RKO (cell line): Measurements from ENCODE around the gene IGSF23.
"Not testable (repeated sequence)": the region's sequence is repeated elsewhere in the genome, so short reads cannot be mapped to it uniquely, and the experiment has no call there.

Experiments used
- DNase-seq: peaks from one replicate; pipeline ENCODE4 v3.0.0-alpha.2; 2016; ENCODE audit warnings: low spot score

The IGSF23 gene

DNA sequence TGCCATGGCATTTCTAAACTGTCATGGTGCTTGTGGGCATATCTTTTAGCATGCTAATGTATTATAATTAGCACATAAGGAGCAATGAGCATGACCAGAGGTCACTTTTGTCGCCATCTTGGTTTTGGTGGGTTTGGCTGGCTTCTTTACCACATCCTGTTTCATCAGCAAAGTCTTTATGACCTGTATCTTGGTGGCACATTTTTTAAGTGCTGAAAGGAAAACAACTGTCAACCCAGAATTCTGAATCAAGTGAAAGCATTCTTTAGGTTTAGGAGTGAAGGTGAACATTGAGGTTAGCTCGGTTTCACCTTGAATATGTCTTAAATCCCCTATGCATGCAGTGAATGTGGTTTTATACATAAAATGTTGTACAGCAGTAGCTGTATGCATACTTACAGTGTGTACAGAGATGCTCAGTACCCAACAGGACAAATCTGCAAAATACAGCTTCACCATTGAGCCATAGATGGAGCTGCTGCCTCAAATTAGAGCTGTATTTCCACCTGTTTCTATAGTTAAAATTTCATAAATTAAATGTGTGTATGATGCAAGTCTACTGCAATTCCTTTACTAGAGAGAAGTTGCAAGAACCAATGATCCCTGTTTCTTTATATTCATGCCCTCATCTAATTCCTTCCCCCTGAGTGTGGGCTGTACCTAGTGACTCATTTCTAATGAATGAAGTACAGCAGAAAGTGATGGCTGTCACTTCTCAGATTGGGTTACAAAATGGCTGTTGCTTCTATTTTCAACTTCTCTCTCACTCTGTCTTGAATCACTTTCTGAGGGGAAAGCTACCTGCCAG lies 25.2 kb upstream of the IGSF23 start:
- DNase-seq, result peak; percentile 91

DNA sequence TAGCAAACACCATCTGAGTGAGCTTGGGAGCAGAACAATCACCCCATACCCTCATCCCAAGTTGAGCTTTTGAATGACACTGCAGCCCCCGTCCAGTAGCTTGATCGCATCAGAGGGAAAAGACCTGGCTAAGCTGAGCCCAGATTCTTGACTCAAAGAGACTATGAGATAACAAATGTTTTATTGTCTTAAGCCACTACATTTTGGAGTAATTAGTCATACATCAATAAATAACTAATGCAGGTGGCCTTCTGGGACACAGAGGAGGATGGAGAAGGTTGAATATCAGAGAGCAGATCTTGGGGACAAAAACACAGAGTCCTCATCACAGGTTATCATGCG lies 24.6 kb upstream of the IGSF23 start:
- peak; percentile 21 for DNase-seq

DNA sequence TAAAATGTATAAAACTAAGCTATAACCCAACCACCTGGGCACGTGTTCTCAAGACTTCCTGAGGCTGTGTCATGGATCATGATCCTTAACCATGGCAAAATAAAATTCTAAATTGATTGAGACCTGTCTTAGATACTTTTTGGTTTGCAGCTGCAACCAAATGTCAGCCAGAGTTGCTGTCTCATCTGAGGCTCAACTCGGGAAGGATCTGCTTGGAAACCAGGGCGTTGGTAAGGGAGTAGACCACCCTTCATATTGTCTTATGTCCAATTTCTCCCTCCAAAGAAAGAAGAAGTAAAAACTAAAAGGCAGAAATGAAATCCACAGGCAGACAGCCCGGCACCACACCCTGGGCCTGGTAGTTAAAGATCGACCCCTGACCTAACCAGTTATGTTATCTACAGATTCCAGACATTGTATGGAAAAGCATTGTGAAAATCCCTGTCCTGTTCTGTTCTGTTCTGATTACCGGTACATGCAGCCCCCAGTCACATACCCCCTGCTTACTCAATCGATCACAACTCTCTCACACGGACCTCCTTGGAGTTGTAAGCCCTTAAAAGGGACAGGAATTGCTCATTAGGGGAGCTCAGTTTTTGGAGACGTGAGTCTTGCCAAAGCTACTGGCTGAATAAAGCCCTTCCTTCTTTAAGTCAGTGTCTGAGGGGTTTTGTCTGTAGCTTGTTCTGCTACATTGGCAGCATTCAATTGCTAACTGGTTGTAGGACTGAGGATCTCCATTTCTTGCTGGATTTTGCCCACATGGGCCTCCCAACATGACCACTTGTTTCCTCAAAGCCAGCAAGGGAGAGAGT lies 22.9 kb upstream of the IGSF23 start:
- DNase-seq, result no peak

DNA sequence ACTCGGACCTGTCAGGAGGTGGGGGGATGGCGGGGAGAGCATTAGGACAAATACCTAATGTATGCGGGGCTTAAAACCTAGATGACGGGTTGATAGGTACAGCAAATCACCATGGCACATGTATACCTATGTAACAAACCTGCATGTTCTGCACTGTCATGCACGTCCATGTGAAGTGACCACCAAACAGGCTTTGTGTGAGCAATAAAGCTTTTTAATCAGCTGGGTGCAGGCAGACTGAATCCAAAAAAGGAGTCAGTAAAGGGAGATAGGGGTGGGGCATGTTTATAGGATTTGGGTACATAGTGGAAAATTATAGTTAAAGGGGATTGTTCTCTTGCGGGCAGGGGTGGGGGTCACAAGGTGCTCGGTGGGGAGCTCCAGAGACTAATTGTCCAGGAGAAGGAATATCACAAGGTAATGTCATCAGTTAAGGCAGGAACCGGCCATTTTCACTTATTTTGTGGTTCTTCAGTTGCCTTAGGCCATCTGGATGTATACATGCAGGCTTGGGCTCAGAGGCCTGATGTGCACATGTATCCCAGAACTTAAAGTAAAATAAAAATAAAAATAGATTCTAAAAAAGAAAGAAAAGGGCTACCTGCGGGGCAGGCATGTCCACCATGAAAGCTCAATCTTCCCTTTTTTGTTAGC lies 21.9 kb upstream of the IGSF23 start:
- DNase-seq, result not testable (repeated sequence)

GRCh38 chr19:44592451-44592890 lies 20.9 kb upstream of the IGSF23 start:
- DNase-seq, result no peak

- DNase-seq, result no peak
Observed at GRCh38 chr19:44593294-44593693, 20.1 kb upstream of the IGSF23 start.

- not testable (repeated sequence) for DNase-seq
Observed at GRCh38 chr19:44593866-44594266, 19.5 kb upstream of the IGSF23 start.

DNA sequence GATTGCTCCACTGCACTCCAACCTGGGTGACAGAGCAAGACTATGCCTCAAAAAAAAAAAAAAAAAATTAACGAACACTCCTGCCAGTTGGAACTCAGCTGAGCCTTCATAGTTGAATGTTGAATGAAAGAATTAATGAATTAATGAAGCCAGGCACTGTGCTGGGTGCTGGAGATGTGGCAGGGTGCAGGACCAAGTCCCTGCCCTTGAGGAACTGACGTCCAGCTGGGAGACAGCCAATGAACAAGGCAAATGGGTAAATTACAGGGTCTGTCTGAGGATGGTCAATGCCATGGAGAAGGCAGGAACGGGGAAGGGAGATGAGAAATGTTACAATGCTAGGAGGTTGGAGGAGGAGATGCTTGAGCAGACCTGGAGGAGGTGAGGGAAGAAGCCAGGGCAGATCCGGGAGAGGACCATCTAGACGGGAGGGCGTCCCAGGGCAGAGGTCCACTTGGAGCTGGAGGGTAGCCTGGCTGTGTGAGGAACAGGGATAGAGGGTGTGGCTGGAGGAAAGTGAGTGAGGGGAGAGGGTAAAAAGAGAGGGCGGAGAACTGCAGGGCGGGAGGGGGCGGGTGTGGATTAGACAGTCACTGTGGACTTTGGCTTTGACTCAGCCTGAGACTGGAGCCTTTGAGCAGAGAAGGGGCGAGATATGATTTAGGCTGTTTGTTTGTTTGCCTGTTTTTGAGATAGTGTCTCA lies 16.8 kb upstream of the IGSF23 start:
- DNase-seq, result peak; percentile 16

DNA sequence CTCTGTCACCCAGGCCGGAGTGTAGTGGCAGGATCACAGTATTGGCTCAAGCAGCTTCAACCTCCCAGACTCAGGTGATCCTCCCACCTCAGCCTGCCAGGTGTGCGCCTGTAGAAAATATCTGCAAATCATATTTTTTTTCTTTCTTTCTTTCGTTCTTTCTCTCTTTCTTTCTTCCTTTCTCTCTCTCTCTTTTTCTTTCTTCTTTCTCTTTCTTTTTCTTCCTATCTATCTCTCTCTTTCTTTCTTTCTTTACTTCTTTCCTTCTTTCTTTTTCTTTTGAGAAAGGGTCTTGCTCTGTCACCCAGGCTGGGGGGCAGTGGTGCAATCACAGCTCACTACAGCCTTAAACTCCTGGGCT lies 16.3 kb upstream of the IGSF23 start:
- no peak for DNase-seq

GRCh38 chr19:44598355-44598754 lies 15.0 kb upstream of the IGSF23 start:
- DNase-seq, result no peak

DNA sequence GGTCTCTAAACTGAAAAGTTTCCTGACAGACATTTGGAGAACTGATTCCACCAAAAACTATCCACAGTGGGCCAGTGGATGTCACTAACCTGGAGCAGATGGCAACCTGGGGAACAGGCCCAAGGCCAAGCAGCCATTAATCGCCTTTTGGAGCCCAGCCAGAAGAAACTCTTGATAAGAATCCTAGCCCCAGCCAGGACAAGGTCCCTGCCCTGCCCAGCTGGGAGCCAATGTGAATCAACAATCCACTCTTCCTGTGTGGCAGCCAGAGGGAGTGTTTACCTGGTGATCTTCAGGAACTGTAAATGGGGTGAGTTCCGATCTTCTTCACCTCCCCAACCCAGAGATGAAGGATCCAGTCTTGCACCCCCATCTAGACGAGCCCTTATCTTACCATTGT lies 14.5 kb upstream of the IGSF23 start:
- DNase-seq, result no peak

GRCh38 chr19:44600466-44600865 lies 12.9 kb upstream of the IGSF23 start:
- DNase-seq, result no peak

- DNase-seq, result no peak
Observed at GRCh38 chr19:44602081-44602480, 11.3 kb upstream of the IGSF23 start.

- peak; percentile 32 for DNase-seq
Observed at GRCh38 chr19:44603201-44603945, 10.0 kb upstream of the IGSF23 start.

GRCh38 chr19:44604241-44604640 lies 9.1 kb upstream of the IGSF23 start:
- DNase-seq, result no peak

DNA sequence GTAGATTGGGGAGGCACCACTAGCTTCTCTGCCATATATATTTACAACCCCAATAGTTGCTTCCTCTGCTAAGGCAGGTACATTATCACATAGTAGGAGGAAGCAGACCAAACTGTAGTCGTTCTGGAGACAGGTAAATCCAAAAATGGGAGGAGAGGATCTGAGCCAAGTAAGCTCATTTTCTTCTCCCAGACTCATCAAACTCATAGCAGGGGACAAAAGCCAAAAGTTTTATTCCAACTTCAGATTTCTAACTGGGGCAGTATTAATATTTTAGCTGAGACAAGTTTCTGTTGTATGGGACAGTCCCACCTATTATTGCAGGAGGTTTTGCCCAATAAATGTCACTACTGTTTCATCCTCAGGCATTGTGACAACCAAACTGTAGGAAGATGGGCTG lies 7.8 kb upstream of the IGSF23 start:
- no peak for DNase-seq

DNA sequence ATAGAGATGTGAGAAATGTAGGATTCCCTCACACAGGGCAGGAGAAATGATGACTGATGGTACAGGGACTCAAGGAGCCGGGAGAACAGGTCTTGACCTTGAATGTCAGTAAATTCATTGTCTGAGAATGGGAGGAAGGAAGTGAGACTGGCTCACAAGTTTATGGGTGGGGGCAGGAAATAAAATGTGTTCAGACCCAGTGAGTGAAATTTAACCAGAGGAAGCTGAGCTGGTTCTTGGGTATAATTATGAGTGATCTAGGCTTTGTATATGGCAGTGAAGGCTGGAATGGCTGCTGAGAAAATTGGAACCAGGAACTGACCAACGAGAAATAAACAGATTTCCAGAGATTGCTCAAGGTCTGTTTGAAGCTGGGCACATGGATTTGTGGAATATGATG lies 6.3 kb upstream of the IGSF23 start:
- DNase-seq, result no peak

- no peak for DNase-seq
Observed at GRCh38 chr19:44607917-44608316, 5.4 kb upstream of the IGSF23 start.

- peak; percentile 9 for DNase-seq
Observed at GRCh38 chr19:44608391-44608821, 5.0 kb upstream of the IGSF23 start.

DNA sequence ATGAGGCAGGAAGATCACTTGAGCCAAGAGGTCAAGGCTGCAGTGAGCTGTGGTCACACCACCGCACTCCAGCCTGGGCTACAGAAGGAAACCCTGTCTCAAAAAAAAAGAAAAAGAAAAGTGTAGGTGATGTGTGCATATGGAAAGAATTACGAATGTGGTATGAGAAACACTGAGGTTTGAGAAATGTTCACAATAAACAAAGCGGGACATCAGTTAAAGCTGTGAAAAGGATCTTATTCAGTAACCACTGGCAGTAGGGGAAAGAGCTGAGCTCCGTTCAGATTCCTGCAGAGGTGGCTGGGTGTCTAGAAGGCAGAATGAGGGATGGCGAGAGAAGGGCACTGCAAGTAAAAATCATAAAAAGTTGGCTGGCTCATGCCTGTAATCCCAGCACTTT lies 4.1 kb upstream of the IGSF23 start:
- no peak for DNase-seq

- not testable (repeated sequence) for DNase-seq
Observed at GRCh38 chr19:44610497-44610896, 2.9 kb upstream of the IGSF23 start.
